Fibroblast of pulmonary artery (primary cell): ENCODE results near the gene OR4D9.

ENCODE experiments used
- DNase-seq: peaks from one replicate; pipeline ENCODE4 v3.0.0-alpha.2; 2010; ENCODE audit warnings: low read depth
- H3K4me3 ChIP-seq: replicated peaks from 2 replicates; pipeline ENCODE4 v1.5.1; 2011; ENCODE audit warnings: low read depth, mild to moderate bottlenecking, control low read depth, low read length, moderate library complexity
- TF ChIP-seq, protein P1 (sequence below): IDR thresholded peaks from 2 replicates; pipeline ENCODE4 v1.5.1; 2011; ENCODE audit warnings: mild to moderate bottlenecking, control low read depth, low read length, inconsistent platforms; ENCODE audit errors: missing control alignments

OR4D9 gene

GRCh38 chr11:59556115-59556916, 45.0 kb downstream of the OR4D9 start:
- H3K4me3 ChIP-seq, result peak overlapping the region; percentile 52
- TF ChIP-seq, protein P1, sequence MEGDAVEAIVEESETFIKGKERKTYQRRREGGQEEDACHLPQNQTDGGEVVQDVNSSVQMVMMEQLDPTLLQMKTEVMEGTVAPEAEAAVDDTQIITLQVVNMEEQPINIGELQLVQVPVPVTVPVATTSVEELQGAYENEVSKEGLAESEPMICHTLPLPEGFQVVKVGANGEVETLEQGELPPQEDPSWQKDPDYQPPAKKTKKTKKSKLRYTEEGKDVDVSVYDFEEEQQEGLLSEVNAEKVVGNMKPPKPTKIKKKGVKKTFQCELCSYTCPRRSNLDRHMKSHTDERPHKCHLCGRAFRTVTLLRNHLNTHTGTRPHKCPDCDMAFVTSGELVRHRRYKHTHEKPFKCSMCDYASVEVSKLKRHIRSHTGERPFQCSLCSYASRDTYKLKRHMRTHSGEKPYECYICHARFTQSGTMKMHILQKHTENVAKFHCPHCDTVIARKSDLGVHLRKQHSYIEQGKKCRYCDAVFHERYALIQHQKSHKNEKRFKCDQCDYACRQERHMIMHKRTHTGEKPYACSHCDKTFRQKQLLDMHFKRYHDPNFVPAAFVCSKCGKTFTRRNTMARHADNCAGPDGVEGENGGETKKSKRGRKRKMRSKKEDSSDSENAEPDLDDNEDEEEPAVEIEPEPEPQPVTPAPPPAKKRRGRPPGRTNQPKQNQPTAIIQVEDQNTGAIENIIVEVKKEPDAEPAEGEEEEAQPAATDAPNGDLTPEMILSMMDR, result no peak
- DNase-seq, result peak; percentile 82

DNA sequence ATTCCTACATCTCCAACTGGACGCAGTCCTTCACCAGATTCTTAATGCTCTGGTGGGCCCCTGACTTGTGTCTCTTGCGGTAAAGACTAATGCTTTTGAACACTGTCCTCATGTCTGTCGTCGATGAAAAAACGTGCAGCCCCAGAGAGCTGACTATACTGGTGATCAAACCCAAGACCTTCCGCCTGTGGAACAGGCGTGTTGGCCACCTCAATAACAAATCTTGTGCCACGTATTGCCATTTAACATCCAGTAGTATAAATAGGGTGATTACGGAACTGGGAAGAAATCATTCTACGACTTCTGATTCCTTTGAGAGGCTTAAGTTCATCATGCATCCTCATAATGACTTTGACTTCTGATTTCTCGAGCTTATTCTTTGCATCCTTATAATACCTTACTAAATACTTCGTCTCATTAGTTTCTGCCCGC, 45.6 kb downstream of the OR4D9 start:
- no peak for DNase-seq
- H3K4me3 ChIP-seq, result no peak overlapping the region
- TF ChIP-seq, protein P1, result no peak

- TF ChIP-seq, protein P1, result no peak
- DNase-seq, result no peak
- H3K4me3 ChIP-seq, result no peak overlapping the region
Measured at GRCh38 chr11:59558270-59558643, 46.9 kb downstream of the OR4D9 start.

- no peak for DNase-seq
- TF ChIP-seq, protein P1, result no peak
- H3K4me3 ChIP-seq, result peak overlapping the region; percentile 87
Measured at GRCh38 chr11:59559886-59560285, 48.5 kb downstream of the OR4D9 start.

GRCh38 chr11:59560290-59560701, 49.0 kb downstream of the OR4D9 start:
- TF ChIP-seq, protein P1, result no peak
- DNase-seq, result peak; percentile 81

DNA sequence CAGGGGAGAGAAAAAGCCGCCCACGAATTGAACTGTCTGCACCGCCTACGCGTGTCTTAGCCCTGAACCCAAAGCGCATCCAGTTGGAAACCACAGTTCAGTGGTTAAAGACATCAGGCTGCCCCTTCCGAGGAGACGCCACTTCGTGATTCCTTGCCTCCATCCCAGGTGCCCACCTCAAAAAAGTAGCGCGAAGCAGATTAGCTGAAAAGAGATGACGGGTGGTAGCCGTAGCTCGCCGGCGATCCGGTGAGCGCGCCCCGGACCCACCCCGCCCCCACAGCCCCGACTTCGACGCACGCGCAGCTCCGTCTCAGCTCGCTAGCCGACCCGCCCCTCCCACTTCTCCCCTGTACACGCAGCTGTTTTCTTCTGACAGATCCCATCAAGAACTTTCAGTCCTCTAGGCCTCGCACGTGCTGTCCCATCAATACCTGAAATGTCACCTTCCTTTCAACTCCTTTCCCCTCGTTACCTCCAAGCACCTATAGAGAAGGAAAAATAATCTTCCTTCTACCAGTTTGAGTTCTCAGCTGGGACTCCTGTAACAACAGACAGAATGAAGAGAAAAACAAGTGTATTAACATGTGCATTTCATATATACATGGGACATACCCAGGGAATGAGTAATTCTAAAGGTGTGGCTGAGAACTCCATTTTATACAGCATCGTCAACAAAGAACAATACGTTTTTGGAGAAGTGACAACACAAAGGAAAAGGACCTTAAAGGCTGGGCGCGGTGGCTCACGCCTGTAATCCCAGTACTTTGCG, 49.5 kb downstream of the OR4D9 start:
- DNase-seq, result peak; percentile 82
- TF ChIP-seq, protein P1, result no peak
- peak overlapping the region; percentile 87 for H3K4me3 ChIP-seq

More at GRCh38 chr11:59560290-59560701, 49.0 kb downstream of the OR4D9 start:
- peak overlapping the region; percentile 87 for H3K4me3 ChIP-seq
